ENCODE results near the gene NFATC1.
A peak's percentile ranks its signal among the peaks of the same experiment; 100 is the strongest.

Gene NFATC1

GRCh38 chr18:79458131-79458838 lies 62.6 kb downstream of the NFATC1 start:
- no peak for DNase-seq
- ATAC-seq, result no peak

- no peak for ATAC-seq
- no peak for DNase-seq
Observed at GRCh38 chr18:79458917-79459803, 63.4 kb downstream of the NFATC1 start.

GRCh38 chr18:79459946-79460480 lies 64.3 kb downstream of the NFATC1 start:
- no peak for DNase-seq
- no peak for ATAC-seq

GRCh38 chr18:79460481-79461300 lies 65.0 kb downstream of the NFATC1 start:
- DNase-seq (no peak), ATAC-seq (no peak)

GRCh38 chr18:79461627-79462026 lies 65.9 kb downstream of the NFATC1 start:
- no peak for DNase-seq
- ATAC-seq, result no peak

- no peak for ATAC-seq
Observed at GRCh38 chr18:79463424-79463960, 67.8 kb downstream of the NFATC1 start.

GRCh38 chr18:79465392-79465991 lies 69.8 kb downstream of the NFATC1 start:
- ATAC-seq (peak; percentile 10), DNase-seq (peak; percentile 30)

More at GRCh38 chr18:79463424-79463960, 67.8 kb downstream of the NFATC1 start:
- no peak for DNase-seq

- DNase-seq (no peak), ATAC-seq (no peak)
Observed at GRCh38 chr18:79466591-79466990, 70.9 kb downstream of the NFATC1 start.

GRCh38 chr18:79467126-79467525 lies 71.4 kb downstream of the NFATC1 start:
- no peak for DNase-seq
- no peak for ATAC-seq

- ATAC-seq (no peak), DNase-seq (no peak)
Observed at GRCh38 chr18:79468119-79468789, 72.5 kb downstream of the NFATC1 start.

GRCh38 chr18:79469309-79469708 lies 73.6 kb downstream of the NFATC1 start:
- no peak for ATAC-seq
- no peak for DNase-seq

- DNase-seq (no peak), ATAC-seq (no peak)
Observed at GRCh38 chr18:79469751-79470505, 74.2 kb downstream of the NFATC1 start.

- ATAC-seq, result peak; percentile 19
- DNase-seq, result peak; percentile 33
Observed at GRCh38 chr18:79470547-79470946, 74.8 kb downstream of the NFATC1 start.

GRCh38 chr18:79471046-79471445 lies 75.3 kb downstream of the NFATC1 start:
- ATAC-seq, result no peak
- no peak for DNase-seq

GRCh38 chr18:79471597-79471996 lies 75.9 kb downstream of the NFATC1 start:
- no peak for DNase-seq

GRCh38 chr18:79472176-79472575 lies 76.4 kb downstream of the NFATC1 start:
- no peak for ATAC-seq
- DNase-seq, result no peak

More at GRCh38 chr18:79471597-79471996, 75.9 kb downstream of the NFATC1 start:
- ATAC-seq, result no peak

- ATAC-seq (no peak), DNase-seq (no peak)
Observed at GRCh38 chr18:79472946-79473345, 77.2 kb downstream of the NFATC1 start.

- DNase-seq, result no peak
- no peak for ATAC-seq
Observed at GRCh38 chr18:79476031-79476917, 80.5 kb downstream of the NFATC1 start.

All from stimulated activated naive CD8-positive, alpha-beta T cell treated with anti-CD3 and anti-CD28 coated beads, Interleukin-15, Interleukin-2, amounts not matched to agents 100 U/mL and 50 U/mL, for 24 hours (primary cell).